Small intestine (tissue), 7 donors: Measurements from ENCODE around the gene BUD13. TPM values are rescaled to one million over a fixed set of nuclear protein-coding genes. Genes with fewer than 3 reads are reported as not detected.

Experiments used
- DNase-seq, 2 donors: peaks; one replicate each; pipeline versions ENCODE4 v3.0.0 to v3.0.0-alpha.2; 2013
- FAIRE-seq: peaks from 2 replicates; lab custom pipeline; 2012; peaks lifted over from hg19 to GRCh38; lab: Jason Lieb, UNC
- H3K27ac ChIP-seq, 3 donors: one replicate each; pipeline ENCODE4 v1.5.1; 2013; ENCODE audit warnings: low read length in 2 of 3, mild to moderate bottlenecking in 2 of 3, control low read depth in 1 of 3, inconsistent platforms in 1 of 3, low read depth in 1 of 3, moderate library complexity in 1 of 3
- H3K27me3 ChIP-seq, 3 donors: one replicate each; pipeline ENCODE4 v1.6.1; 2013; ENCODE audit warnings: low read length in 3 of 3, inconsistent platforms in 1 of 3; ENCODE audit not compliant: control insufficient read depth in 3 of 3, insufficient read depth in 3 of 3
- H3K36me3 ChIP-seq, 3 donors: one replicate each; pipeline ENCODE4 v1.6.1; 2013; ENCODE audit warnings: low read length in 3 of 3, inconsistent platforms in 1 of 3, low read depth in 1 of 3, mild to moderate bottlenecking in 1 of 3, moderate library complexity in 1 of 3; ENCODE audit not compliant: control insufficient read depth in 3 of 3, insufficient read depth in 2 of 3
- H3K4me1 ChIP-seq, 3 donors: one replicate each; pipeline ENCODE4 v1.6.1; 2013; ENCODE audit warnings: low read length in 2 of 3, inconsistent platforms in 1 of 3, low read depth in 1 of 3, mild to moderate bottlenecking in 1 of 3, moderate library complexity in 1 of 3; ENCODE audit not compliant: control insufficient read depth in 3 of 3, insufficient read depth in 2 of 3
- H3K4me3 ChIP-seq, 3 donors: one replicate each; pipeline ENCODE4 v1.5.1; 2013; ENCODE audit warnings: low read length in 3 of 3, control low read depth in 1 of 3, inconsistent platforms in 1 of 3, low read depth in 1 of 3, mild to moderate bottlenecking in 1 of 3, moderate library complexity in 1 of 3
- H3K9me3 ChIP-seq, 2 donors: one replicate each; pipeline ENCODE4 v1.6.1; 2013; ENCODE audit warnings: low read depth in 1 of 2, low read length in 1 of 2; ENCODE audit not compliant: control insufficient read depth in 2 of 2, insufficient read depth in 1 of 2
- WGBS, 3 donors: extraction: QIAGEN DNeasy Blood & Tissue Kit; methylation state at CpG; one replicate each; pipeline ENCODE4 v1.1.7; 2013; 5-methylcytosine and 5-hydroxymethylcytosine counted together
- polyA plus RNA-seq, 4 donors: library from polyadenylated mRNA; stranded (reverse) in 3 of 4; unstranded in 1 of 4; fragments of 200-250 nt in 3 of 4; fragments of 120-200 nt in 1 of 4; gene quantifications; one replicate each; pipeline versions ENCODE4 v1.2.1 to v1.2.3, GENCODE V29; 2013
- donor health status: healthy with polysubstance abuse.
- donor health status: control.
- donor health status: control.
- donor health status: Bipolar disorder and iron deficiency.
- donor health status: healthy.

Gene BUD13
- polyA plus RNA-seq, 4 donors: 13.6 to 29.1 (median 20.0) TPM

DNA sequence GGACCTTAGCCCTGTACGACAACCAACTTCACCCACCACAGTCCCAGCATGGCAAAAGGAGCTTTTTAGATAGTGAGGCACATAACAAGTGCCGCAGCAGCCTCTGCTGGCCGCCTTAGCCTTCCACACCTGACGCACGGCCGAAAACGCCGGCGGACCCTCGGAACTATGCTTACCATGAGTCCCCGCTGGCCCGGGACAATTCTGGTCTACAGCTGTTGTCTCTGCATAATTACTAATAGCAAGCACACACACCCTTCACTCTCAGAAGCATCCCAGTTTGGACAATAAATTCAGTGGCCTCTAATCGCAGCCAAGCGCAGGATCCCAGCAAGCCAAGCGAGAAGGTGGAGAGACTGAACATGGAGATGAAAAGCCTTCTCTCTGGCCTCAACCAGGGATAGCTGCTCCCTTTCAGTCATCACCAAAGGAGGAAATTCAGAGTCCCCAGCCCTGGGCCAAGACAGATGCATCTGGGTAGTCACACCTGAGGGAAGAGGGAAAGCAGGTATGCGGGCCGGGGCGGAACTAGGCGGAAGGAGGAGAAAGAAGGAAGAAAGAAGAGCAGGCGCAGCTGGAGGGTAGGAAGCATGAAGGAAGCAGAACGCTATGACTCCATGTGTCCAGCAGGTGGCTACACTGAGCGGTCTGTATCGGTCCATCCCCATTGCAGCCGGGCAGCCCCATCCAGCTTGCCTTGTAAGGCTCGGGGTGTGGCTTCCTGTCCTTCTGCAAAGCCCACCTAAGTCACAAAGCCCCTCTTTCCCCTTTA lies 40.3 kb downstream of the BUD13 start:
- Histone ChIP-seq H3K4me3 (no peak overlapping the region), H3K36me3 (no peaks in the 10 kb centered on the region), H3K9me3 (peaks cover 0 to 7% of the 10 kb centered on the region in 2 donors), H3K4me1 (peaks cover 0 to 10% (median 0%) of the 10 kb centered on the region in 3 donors), H3K27ac (no peak overlapping the region), H3K27me3 (peaks cover 0 to 11% (median 0%) of the 10 kb centered on the region in 3 donors)
- DNase-seq: peak; percentile 70 to 73
- 36 to 51% (median 48%) methylated on average over 22 to 25 of the region's 25 CpGs for WGBS, 3 donors
- FAIRE-seq: no peak

DNA sequence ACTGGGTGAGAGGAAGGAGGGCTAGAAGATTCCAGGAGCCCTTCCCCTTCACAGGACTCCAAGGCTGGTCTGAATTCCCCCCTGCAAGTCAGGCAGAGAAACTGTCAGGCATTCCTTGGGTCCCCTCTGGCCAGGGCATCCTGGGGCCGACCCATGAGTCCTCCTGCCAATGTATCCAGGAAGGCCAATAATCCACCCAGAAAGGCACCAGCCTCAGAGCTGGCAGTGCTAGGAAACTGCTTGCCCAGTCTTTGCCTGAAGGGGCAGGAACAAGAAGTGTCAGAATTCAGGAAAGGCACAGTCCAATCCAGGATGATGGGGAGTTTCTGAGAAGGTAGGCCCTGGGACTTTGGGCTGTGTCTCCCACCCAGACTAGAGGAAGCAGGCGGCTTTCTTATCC lies 41.0 kb downstream of the BUD13 start:
- Histone ChIP-seq H3K9me3 (peaks cover 0 to 7% of the 10 kb centered on the region in 2 donors), H3K4me1 (peaks cover 0 to 10% (median 0%) of the 10 kb centered on the region in 3 donors), H3K36me3 (no peaks in the 10 kb centered on the region), H3K27ac (no peak overlapping the region), H3K4me3 (no peak overlapping the region), H3K27me3 (peaks cover 0 to 17% (median 0%) of the 10 kb centered on the region in 3 donors)
- DNase-seq (no peak), FAIRE-seq (no peak)
- WGBS, 3 donors: 82 to 87% (median 84%) methylated on average over 2 of the region's 2 CpGs

DNA sequence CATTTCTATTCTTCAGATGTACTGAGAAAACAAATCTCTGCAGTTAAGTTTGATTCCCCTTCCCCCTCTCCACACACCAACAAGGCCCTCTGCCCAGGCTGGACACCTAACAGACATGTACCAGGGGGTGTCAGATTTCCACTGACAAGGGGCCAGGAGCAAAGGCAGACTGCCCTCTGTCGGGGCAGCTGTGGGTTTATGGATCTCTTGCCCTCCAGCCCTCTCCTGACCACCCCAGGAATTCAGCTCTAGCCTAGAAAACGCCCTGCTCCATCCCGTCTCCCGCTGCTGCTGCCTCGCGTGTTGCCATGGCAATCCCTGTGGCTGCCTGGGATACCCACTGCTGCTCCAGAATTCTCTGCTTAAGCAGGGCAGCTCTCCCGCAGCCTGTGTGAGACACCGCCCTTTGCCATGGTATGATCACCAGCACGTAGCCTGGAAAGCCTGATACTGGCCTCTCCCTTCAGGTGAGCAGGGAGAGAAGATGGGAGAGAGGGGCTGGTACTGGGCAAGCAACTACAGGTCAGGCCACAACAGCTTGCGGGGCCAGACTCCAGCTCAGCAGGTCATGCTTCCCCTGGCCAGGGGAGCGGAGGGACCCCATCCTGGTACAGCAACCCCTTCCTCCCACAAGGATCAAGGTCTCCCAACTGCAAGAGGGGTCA lies 41.6 kb downstream of the BUD13 start:
- Histone ChIP-seq H3K27me3 (peaks cover 0 to 17% (median 0%) of the 10 kb centered on the region in 3 donors), H3K4me3 (no peak overlapping the region), H3K9me3 (peaks cover 0 to 7% of the 10 kb centered on the region in 2 donors), H3K36me3 (no peaks in the 10 kb centered on the region), H3K4me1 (peaks cover 0 to 10% (median 0%) of the 10 kb centered on the region in 3 donors), H3K27ac (no peak overlapping the region)
- FAIRE-seq: no peak
- WGBS, 3 donors: 58 to 61% (median 60%) methylated on average over 11 of the region's 11 CpGs
- peak in 1 of 2 donors; percentile 19 for DNase-seq

DNA sequence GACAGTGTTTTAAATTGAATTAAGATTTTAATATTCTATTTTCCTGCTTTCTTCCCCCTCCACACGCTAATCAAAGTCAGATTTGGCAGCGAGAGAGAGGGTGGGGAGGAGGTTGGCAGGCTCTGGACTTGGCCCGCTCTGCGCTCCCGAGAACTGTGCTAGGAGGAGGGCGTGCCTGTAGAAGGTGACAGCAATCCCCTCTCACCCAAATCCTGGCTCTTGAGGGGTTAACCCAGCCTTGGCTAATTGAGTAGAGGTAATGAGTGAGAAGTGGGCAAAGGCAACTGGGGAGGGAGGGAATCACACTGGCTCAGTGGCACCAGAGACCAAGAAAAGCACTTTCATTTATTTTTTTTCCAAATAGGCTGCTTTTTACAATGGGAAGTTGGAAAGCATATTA lies 42.2 kb downstream of the BUD13 start:
- peaks cover 0 to 10% (median 0%) of the 10 kb centered on the region in 3 donors for H3K4me1 ChIP-seq
- peaks cover 0 to 17% (median 0%) of the 10 kb centered on the region in 3 donors for H3K27me3 ChIP-seq
- WGBS, 3 donors: 22 to 44% (median 30%) methylated on average over 6 of the region's 6 CpGs
- no peak overlapping the region for H3K27ac ChIP-seq
- DNase-seq: peak in 1 of 2 donors; percentile 49
- no peak overlapping the region for H3K4me3 ChIP-seq
- no peaks in the 10 kb centered on the region for H3K36me3 ChIP-seq
- peaks cover 0 to 7% of the 10 kb centered on the region in 2 donors for H3K9me3 ChIP-seq
- FAIRE-seq: no peak

- DNase-seq: no peak
- Histone ChIP-seq H3K36me3 (no peaks in the 10 kb centered on the region), H3K27ac (no peak overlapping the region), H3K4me3 (no peak overlapping the region), H3K9me3 (peaks cover 0 to 7% of the 10 kb centered on the region in 2 donors), H3K4me1 (peaks cover 0 to 10% (median 0%) of the 10 kb centered on the region in 3 donors), H3K27me3 (peaks cover 0 to 17% (median 0%) of the 10 kb centered on the region in 3 donors)
- FAIRE-seq: no peak
- WGBS, 3 donors: 32 to 75% (median 60%) methylated on average over 10 of the region's 10 CpGs
Observed at GRCh38 chr11:116730241-116730561, 42.6 kb downstream of the BUD13 start.

DNA sequence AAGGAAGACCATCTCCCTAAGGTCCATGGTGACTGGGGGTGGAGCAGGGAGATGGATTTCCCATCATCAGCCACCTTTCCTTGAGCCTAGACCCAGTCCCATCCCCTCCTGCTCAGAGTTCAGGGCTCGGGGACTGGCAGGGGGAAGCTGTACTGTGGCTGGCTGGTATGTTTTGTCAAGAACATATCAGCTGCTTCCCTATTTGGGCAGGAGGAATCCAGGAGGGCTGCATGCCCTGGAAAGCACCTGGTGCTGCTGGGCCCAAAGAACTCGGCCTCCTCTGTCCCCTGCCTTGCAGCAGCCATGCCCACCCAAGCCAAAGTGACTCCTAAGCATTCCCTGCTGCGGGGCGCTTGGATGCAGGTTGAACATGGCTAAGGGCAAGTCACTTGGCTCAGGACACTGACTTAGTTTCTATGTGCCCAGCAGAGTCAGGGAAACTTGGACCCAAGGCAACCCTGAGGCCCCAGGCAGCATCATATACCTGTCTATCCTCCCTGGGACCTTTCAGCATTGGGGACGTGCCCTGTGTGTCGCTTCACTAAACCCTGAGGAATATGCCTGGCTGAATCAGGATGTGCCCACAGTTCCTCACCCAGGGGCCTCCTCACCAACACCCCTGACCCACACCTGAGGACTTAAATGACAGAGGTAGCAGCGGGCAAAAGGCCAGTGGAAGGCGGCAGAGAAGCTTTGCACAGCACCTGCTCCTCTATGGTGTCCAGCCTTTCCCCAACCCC lies 43.1 kb downstream of the BUD13 start:
- peaks cover 0 to 17% (median 0%) of the 10 kb centered on the region in 3 donors for H3K27me3 ChIP-seq
- H3K36me3 ChIP-seq: no peaks in the 10 kb centered on the region
- DNase-seq: no peak
- no peak for FAIRE-seq
- H3K9me3 ChIP-seq: peaks cover 0 to 7% of the 10 kb centered on the region in 2 donors
- H3K4me3 ChIP-seq: no peak overlapping the region
- H3K4me1 ChIP-seq: peaks cover 0 to 10% (median 0%) of the 10 kb centered on the region in 3 donors
- 83 to 89% (median 88%) methylated on average over 8 of the region's 8 CpGs for WGBS, 3 donors
- no peak overlapping the region for H3K27ac ChIP-seq

DNA sequence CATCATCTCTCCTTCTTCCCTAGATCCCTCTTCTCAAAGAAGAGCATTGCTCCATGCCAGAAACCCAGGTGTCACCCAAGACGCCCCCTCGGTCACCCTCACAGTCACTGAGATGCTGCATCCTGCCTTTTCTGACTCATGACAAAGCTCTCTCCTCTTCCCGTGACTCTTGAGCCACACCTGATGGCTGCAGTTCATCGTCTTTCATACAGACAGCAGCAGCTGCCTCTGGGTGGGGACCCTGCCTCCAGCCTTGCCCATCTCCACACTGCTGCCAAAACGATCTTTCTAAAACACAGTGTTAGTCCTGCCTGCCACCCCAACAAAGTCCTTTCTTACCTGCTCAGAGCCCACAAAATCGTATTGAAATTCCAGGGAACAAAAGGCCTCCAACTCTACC lies 44.8 kb downstream of the BUD13 start:
- H3K27me3 ChIP-seq: peaks cover 0 to 17% (median 0%) of the 10 kb centered on the region in 3 donors
- WGBS, 3 donors: 74 to 79% (median 76%) methylated on average over 6 of the region's 6 CpGs
- DNase-seq: no peak
- H3K9me3 ChIP-seq: no peaks in the 10 kb centered on the region
- no peak for FAIRE-seq
- peaks cover 0 to 3% (median 0%) of the 10 kb centered on the region in 3 donors for H3K4me1 ChIP-seq
- no peak overlapping the region for H3K27ac ChIP-seq
- no peak overlapping the region for H3K4me3 ChIP-seq
- H3K36me3 ChIP-seq: no peaks in the 10 kb centered on the region
